Natural killer cell treated with Interleukin-12 subunit alpha and Interleukin-12 subunit beta and Interleukin-15 and Interleukin-18, amount 100 ng/mL, for 72 hours (primary cell): ENCODE measurements around the gene PGAP2. TPM values are rescaled to one million over a fixed set of nuclear protein-coding genes. Genes with fewer than 3 reads are reported as not detected.

ENCODE experiments used
- ATAC-seq, 2 donors: fragments of 150-1000 bp; cut with Tn5 transposase in 1 of 2; sonication (Bioruptor Pico), chemical (Tn5 transposase) in 1 of 2; 2 replicates each; pipeline ENCODE4 v1.10.0; 2021
- DNase-seq: peaks from one replicate; pipeline ENCODE4 v3.0.0; 2022; ENCODE audit warnings: low spot score
- H3K27ac Mint-ChIP-seq, 2 donors: 1 replicate in 1 of 2; 2 replicates in 1 of 2; pipeline ENCODE4 v1.8.0; 2022; ENCODE audit warnings: mixed read lengths in 2 of 2, mild to moderate bottlenecking in 1 of 2, moderate library complexity in 1 of 2
- H3K27me3 Mint-ChIP-seq, 2 donors: 1 replicate in 1 of 2; 2 replicates in 1 of 2; pipeline ENCODE4 v1.8.0; 2022; ENCODE audit warnings: mixed read lengths in 2 of 2
- H3K36me3 Mint-ChIP-seq: one replicate; pipeline ENCODE4 v1.8.0; 2022; ENCODE audit warnings: mixed read lengths
- H3K4me1 Mint-ChIP-seq, 2 donors: 1 replicate in 1 of 2; 2 replicates in 1 of 2; pipeline ENCODE4 v1.8.0; 2022; ENCODE audit warnings: low read depth in 2 of 2, mixed read lengths in 2 of 2, mild to moderate bottlenecking in 1 of 2
- H3K4me3 Mint-ChIP-seq: one replicate; pipeline ENCODE4 v1.8.0; 2022; ENCODE audit warnings: mixed read lengths
- H3K9me3 Mint-ChIP-seq: 2 replicates; pipeline ENCODE4 v1.8.0; 2022; ENCODE audit warnings: mixed read lengths
- total RNA-seq, 2 donors: library from RNA; stranded (reverse); gene quantifications; one replicate each; pipeline ENCODE4 v1.2.3, GENCODE V29; 2022

PGAP2 gene
- total RNA-seq, 2 donors from 2014 or later = 15.5 to 30.0 TPM

DNA sequence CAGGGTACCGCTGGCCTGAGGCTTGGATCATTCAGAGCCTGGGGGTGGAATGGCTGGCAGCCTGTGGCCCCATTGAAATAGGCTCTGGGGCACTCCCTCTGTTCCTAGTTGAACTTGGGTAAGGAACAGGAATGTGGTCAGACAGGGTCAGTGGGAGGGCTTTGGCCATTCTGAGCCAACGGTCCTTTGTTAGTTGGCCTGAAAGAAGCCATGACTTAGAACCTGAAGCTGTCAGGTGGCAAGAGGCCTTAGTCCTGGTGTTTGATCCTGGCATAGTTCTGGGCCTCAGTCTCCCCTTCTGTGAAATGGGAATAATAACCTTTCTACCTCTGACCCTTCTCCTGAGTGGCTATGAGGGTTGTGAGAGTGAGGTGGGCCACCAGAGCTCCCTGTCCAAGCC lies 8.3 kb downstream of the PGAP2 start:
- Mint-ChIP-seq H3K27ac (no peak overlapping the region), H3K27me3 (no peaks in the 10 kb centered on the region)
- ATAC-seq = peak in 1 of 2 donors; percentile 41

DNA sequence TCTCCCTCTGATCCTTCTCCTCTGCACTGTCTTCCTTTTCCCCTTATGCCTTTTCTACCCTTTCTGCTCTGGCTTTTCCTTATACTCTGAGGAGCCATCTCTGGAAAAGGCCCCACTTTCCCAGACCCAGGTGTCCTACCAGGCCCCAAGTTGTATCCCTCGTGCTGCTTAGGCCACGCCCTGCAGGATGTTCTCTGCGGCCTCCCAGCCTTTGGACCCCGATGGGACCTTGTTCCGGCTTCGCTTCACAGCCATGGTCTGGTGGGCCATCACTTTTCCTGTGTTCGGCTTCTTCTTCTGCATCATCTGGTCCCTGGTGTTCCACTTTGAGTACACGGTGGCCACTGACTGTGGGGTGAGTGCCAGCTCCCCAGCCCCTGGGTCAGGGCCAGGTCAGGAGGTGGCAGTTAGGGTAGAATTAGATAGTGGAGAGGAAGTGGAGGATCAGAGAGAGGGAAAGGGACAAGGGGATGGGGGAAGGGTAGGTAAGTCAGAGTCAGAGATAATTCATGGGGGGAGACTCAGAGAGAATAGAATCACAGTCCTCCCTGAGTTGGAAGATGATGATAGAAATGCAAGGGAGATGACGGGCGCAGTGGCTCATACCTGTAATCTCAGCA lies 8.9 kb downstream of the PGAP2 start:
- DNase-seq (no peak), ATAC-seq (peak in 1 of 2 donors; percentile 11)
- Mint-ChIP-seq H3K9me3 (no peaks in the 10 kb centered on the region), H3K4me1 (peaks cover 0 to 3% of the 10 kb centered on the region in 2 donors), H3K4me3 (no peak overlapping the region), H3K27me3 (no peaks in the 10 kb centered on the region), H3K27ac (no peak overlapping the region), H3K36me3 (no peaks in the 10 kb centered on the region)

More for the DNA sequence above, 8.3 kb downstream of the PGAP2 start:
- Mint-ChIP-seq H3K4me1 (peaks cover 0 to 3% of the 10 kb centered on the region in 2 donors), H3K9me3 (no peaks in the 10 kb centered on the region), H3K4me3 (no peak overlapping the region), H3K36me3 (no peaks in the 10 kb centered on the region)
- no peak for DNase-seq

DNA sequence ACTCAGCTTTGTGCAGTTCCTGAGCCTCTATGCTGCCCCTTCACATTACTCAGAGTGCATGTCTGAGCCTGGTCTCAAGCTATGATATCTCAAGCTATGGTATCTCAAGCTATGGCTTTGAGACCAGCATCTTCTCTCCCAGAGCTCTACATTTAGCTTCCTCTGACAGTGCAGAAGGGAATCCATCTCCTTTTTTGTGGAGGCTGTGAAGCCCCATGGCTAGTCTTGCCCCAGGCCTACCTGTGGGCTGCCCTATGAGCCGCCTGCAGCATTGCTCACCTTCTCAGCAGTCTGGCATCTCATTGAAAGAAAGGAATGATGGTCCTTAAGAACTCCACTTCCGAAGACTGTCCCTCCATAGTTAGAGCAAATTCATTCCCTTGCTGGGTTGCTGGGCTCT lies 12.6 kb downstream of the PGAP2 start:
- DNase-seq = no peak
- Mint-ChIP-seq H3K36me3 (no peaks in the 10 kb centered on the region), H3K4me1 (peaks cover 20 to 21% of the 10 kb centered on the region in 2 donors), H3K27ac (no peak overlapping the region), H3K27me3 (no peaks in the 10 kb centered on the region), H3K9me3 (no peaks in the 10 kb centered on the region), H3K4me3 (no peak overlapping the region)
- no peak for ATAC-seq

DNA sequence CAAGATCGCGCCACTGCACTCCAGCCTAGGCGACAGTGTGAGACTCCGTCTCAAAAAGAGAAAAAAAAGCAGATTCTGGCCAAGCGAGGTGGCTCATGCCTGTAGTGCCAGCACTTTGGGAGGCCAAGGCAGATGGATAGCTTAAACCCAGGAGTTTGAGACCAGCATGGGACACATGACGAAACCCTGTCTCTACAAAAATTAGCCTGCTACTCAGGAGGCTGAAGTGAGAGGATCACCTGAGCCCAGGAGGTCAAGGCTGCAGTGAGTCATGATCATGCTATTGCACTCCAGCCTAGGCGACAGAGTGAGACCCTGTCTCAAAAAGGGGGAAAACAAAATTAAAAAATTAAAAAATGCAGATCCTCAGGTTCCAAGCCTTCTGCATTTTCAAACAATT lies 14.0 kb downstream of the PGAP2 start:
- Mint-ChIP-seq H3K36me3 (peaks cover 4% of the 10 kb centered on the region), H3K9me3 (no peaks in the 10 kb centered on the region), H3K4me1 (peaks cover 26 to 28% of the 10 kb centered on the region in 2 donors), H3K27ac (no peak overlapping the region), H3K27me3 (no peaks in the 10 kb centered on the region), H3K4me3 (no peak overlapping the region)
- ATAC-seq (no peak), DNase-seq (no peak)

DNA sequence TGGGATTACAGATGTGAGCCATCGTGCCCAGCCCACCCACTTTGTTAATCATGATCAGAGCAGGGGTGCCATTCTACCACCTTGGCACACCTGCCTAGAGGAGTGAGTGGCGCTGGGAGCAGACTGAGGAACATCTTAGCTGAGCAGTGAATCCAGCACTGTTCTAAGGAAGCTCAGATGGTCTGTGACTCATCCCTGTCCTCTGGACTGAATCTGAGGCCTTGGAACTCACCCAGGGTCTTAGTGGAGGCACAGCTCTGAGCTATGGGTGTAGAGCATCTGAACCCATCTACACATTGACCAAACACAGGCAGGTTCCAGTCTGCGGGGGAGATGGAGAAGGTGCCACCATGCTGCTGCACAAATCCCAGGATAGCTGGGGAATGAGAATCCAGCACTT lies 14.9 kb downstream of the PGAP2 start:
- H3K36me3 Mint-ChIP-seq = peaks cover 4% of the 10 kb centered on the region
- H3K4me1 Mint-ChIP-seq = peaks cover 28 to 32% of the 10 kb centered on the region in 2 donors
- H3K4me3 Mint-ChIP-seq = no peak overlapping the region
- ATAC-seq (no peak), DNase-seq (no peak)
- H3K9me3 Mint-ChIP-seq = no peaks in the 10 kb centered on the region
- no peak overlapping the region for H3K27ac Mint-ChIP-seq
- H3K27me3 Mint-ChIP-seq = no peaks in the 10 kb centered on the region

DNA sequence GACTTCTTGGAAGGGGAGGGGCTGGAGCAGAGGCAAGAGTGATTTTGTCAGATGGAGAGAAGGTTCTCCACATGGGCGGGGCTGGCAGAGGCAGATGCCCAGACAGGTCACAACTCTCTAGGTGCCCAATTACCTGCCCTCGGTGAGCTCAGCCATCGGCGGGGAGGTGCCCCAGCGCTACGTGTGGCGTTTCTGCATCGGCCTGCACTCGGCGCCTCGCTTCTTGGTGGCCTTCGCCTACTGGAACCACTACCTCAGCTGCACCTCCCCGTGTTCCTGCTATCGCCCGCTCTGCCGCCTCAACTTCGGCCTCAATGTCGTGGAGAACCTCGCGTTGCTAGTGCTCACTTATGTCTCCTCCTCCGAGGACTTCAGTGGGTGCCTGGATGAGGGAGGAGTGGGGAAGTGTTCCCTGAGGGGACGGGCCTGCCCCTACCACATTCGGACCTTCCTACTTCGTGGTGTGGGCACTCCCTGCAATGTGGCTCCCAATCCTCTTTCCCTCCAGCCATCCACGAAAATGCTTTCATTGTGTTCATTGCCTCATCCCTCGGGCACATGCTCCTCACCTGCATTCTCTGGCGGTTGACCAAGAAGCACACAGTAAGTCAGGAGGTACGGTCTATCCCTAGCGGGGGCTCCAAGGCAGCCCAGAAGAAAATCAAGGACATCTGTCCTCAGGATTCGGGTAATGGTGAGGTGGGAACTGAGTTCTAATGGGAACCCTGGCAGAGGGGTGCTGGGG lies 15.6 kb downstream of the PGAP2 start:
- ATAC-seq (no peak), DNase-seq (no peak)
- H3K27ac Mint-ChIP-seq = peak overlapping the region in 1 of 2 donors; percentile 78
- no peaks in the 10 kb centered on the region for H3K27me3 Mint-ChIP-seq
- peaks cover 4% of the 10 kb centered on the region for H3K36me3 Mint-ChIP-seq
- peaks cover 28 to 31% of the 10 kb centered on the region in 2 donors for H3K4me1 Mint-ChIP-seq
- H3K9me3 Mint-ChIP-seq = no peaks in the 10 kb centered on the region
- H3K4me3 Mint-ChIP-seq = no peak overlapping the region

DNA sequence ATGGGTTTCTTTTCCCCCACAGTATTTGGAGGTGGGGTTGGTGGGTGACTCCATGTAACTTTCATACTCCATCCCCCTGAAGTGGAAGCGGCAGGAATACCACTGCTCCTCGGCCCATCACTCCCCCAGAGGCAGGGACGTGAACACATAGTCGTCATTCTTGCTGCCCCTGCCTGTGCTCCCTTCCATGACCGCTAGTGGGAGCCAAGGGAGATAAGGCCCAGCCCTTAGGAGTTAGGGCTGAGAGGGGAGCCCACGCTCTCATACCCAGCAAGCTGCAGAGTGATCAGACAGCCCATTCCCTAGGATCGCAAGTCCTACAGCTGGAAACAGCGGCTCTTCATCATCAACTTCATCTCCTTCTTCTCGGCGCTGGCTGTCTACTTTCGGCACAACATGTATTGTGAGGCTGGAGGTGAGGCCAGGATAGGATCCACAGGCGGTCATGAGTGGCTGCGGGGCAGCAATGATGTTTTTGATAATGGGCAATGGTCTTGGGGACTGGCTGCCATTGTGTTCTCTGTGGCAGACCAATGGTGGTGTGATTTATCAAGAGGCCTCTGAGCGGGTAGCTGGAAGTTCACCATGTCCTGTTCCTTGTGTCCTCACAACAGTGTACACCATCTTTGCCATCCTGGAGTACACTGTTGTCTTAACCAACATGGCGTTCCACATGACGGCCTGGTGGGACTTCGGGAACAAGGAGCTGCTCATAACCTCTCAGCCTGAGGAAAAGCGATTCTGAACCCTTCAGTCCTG lies 16.5 kb downstream of the PGAP2 start:
- Mint-ChIP-seq H3K4me1 (peaks cover 28 to 34% of the 10 kb centered on the region in 2 donors), H3K27me3 (no peaks in the 10 kb centered on the region), H3K36me3 (peaks cover 4% of the 10 kb centered on the region), H3K4me3 (no peak overlapping the region), H3K27ac (peak overlapping the region; percentile 53 to 78), H3K9me3 (no peaks in the 10 kb centered on the region)
- DNase-seq (peak; percentile 80), ATAC-seq (peak; percentile 88 to 91)

DNA sequence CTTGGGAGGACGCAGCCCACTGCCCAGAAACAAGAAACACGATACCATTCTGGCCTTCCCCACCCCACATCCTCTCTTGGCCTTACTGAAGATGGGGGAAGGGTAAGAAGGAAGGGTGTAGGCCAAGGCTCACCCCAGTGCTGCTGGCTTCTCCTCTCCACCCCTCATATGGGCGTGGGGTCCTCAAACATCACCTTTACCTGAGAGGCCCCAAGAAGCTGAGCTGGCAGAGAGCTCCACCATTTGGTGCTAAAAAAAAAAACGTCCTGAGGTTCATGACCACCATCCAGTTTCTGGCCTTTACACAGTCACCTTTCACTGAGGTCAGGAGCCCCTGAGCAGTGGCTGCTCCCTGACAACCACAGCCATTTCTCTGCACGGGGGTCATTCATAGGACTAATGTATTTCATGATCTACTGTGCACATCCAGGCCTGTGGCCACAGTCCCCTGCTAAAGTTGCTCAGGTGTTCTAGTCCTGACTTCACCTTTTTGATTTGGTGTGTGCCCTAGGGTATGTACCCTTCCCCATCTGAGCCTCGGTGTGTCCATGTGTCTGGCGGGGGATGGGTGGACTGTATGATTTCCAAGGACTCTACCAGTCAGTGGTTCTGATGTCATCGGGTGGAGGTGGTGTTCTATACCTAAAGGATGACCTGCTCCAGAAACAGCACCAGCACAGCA lies 17.3 kb downstream of the PGAP2 start:
- no peak for ATAC-seq
- Mint-ChIP-seq H3K27ac (peak overlapping the region; percentile 63 to 78), H3K27me3 (no peaks in the 10 kb centered on the region), H3K4me3 (no peak overlapping the region), H3K9me3 (no peaks in the 10 kb centered on the region), H3K4me1 (peaks cover 34 to 39% of the 10 kb centered on the region in 2 donors), H3K36me3 (peaks cover 4% of the 10 kb centered on the region)
- no peak for DNase-seq

DNA sequence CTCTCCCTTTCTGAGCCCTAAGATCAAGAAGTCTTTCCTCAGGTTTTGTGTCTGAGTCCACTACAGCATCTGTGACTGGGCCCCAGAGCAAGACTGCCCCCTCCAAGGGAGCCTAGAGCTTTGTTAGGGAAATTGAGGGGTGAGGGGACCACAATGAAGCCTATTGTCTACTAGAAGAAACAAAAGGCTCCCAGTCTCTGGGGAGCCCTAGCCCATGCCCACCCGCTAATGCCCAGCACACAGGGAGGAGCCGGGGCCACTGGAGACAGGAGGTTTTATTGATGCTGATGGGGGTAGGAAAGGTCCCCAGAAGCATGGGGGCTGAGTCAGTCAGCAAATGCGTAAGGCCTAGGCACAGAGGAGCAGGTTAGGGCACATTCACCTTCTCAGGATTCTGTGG lies 18.4 kb downstream of the PGAP2 start:
- Mint-ChIP-seq H3K4me3 (no peak overlapping the region), H3K4me1 (peaks cover 45 to 50% of the 10 kb centered on the region in 2 donors), H3K36me3 (peaks cover 4% of the 10 kb centered on the region), H3K27me3 (no peaks in the 10 kb centered on the region), H3K27ac (peak overlapping the region; percentile 63 to 78), H3K9me3 (no peaks in the 10 kb centered on the region)
- no peak for DNase-seq
- no peak for ATAC-seq

DNA sequence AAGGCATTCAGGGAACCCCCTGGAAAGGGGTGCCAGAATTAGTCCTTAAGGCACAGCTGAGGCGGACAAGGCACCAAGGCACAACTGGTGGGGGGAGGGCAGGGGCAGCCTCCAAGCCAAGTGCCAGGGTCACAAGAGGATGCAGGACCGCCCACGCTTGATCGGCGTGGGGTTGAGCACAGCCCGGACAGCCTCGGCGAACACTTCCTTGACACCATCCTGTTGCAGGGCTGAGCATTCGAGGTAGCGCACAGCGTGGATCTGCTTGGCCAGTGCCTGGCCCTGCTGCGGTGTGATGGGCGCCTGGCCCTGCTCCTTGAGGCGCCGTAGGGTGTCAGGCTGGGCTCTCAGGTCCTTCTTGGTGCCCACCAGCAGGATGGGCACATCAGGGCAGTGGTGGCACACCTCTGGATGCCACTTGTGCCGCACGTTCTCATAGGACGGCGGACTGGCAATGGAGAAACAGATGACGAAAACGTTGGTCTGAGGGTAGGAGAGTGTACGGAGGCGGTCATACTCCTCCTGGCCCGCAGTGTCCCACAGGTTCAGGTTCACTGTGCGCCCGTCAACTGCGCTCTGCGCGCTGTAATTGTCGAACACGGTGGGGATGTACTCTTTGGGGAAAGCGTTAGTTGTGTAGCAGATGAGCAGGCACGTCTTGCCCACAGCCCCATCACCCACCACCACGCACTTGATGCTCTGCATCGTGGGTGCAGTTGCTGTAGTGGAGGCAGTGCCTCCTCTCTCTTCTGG lies 19.2 kb downstream of the PGAP2 start:
- no peak overlapping the region for H3K4me3 Mint-ChIP-seq
- H3K36me3 Mint-ChIP-seq = peaks cover 4% of the 10 kb centered on the region
- H3K27ac Mint-ChIP-seq = peak overlapping the region; percentile 57 to 78
- H3K9me3 Mint-ChIP-seq = no peaks in the 10 kb centered on the region
- DNase-seq (no peak), ATAC-seq (no peak)
- H3K4me1 Mint-ChIP-seq = peaks cover 54 to 59% of the 10 kb centered on the region in 2 donors
- H3K27me3 Mint-ChIP-seq = no peaks in the 10 kb centered on the region

DNA sequence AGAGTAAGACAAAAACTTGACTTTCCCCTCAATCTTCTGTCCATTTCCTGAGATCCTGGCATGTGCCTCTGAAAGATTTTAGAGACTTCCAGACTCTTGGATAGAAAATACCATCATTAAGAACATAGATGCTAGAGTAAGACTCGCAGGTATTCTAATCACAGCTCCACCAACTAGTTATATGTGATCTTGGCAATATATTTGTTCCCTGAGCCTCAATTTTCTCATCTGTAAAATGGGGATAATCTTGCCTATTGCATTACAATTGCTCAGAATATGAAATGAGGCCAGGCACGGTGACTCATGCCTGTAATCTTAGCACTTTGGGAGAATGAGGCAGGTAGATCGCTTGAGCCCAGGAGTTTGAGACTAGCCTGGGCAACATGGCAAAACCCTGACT lies 21.7 kb downstream of the PGAP2 start:
- ATAC-seq = no peak
- no peaks in the 10 kb centered on the region for H3K27me3 Mint-ChIP-seq
- no peak overlapping the region for H3K4me3 Mint-ChIP-seq
- peaks cover 66 to 69% of the 10 kb centered on the region in 2 donors for H3K4me1 Mint-ChIP-seq
- H3K9me3 Mint-ChIP-seq = no peaks in the 10 kb centered on the region
- no peak for DNase-seq
- peak overlapping the region; percentile 96 to 99 for H3K27ac Mint-ChIP-seq
- peaks cover 15% of the 10 kb centered on the region for H3K36me3 Mint-ChIP-seq

DNA sequence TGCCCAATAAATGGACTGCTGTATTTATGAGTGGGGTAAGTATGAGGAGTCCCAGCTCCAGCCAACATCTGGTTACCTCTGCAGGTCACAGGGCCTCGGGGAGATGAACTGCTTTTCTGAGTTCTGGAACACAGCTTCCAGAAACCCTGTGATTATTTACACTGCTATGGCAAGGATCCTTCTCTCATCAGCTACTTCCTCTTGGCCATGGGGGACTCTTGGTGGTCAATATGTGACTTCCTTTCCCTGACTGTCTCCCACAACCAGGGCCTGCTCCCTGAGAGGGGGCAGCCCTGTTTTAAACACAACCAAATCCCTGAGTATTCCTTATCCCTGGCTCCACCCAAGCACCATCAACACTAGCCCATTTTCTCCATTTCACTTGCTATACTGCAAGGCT lies 22.4 kb downstream of the PGAP2 start:
- Mint-ChIP-seq H3K9me3 (no peaks in the 10 kb centered on the region), H3K27me3 (no peaks in the 10 kb centered on the region), H3K4me3 (peak overlapping the region; percentile 54), H3K4me1 (peaks cover 67 to 73% of the 10 kb centered on the region in 2 donors), H3K27ac (peak overlapping the region; percentile 96 to 99), H3K36me3 (peaks cover 21% of the 10 kb centered on the region)
- ATAC-seq (no peak), DNase-seq (no peak)
